Brain microvascular endothelial cell (primary cell): Measurements from ENCODE around the gene PAOX.
"Not testable (repeated sequence)": the region's sequence is repeated elsewhere in the genome, so short reads cannot be mapped to it uniquely, and the experiment has no call there.

Experiments used
- DNase-seq: peaks from one replicate; pipeline ENCODE4 v3.0.0-alpha.2; 2020
- H3K27ac ChIP-seq: fragments of 250-450 bp; sonication (Bioruptor Pico); 2 replicates; pipeline ENCODE4 v1.5.1; 2020; ENCODE audit warnings: mild to moderate bottlenecking, moderate library complexity
- H3K27me3 ChIP-seq: fragments of 250-450 bp; sonication (Bioruptor Pico); replicated peaks from 2 replicates; pipeline ENCODE4 v1.5.1; 2020; ENCODE audit warnings: mild to moderate bottlenecking
- H3K36me3 ChIP-seq: fragments of 250-450 bp; sonication (Bioruptor Pico); replicated peaks from 2 replicates; pipeline ENCODE4 v1.5.1; 2020; ENCODE audit warnings: mild to moderate bottlenecking
- H3K4me3 ChIP-seq: 2 replicates; pipeline ENCODE4 v1.5.1; 2011; ENCODE audit warnings: low read depth, mild to moderate bottlenecking, control low read depth, low read length, moderate library complexity
- in situ Hi-C: cut with HindIII; loops from 2 replicates; pipeline ENCODE4 v1.10.0; 2017; ENCODE audit warnings: low sequenced_read_pairs, low pct_ligation_motif_present
- TF ChIP-seq, protein P1 (sequence below): IDR thresholded peaks from 2 replicates; pipeline ENCODE4 v1.5.1; 2011; ENCODE audit warnings: low read depth, mild to moderate bottlenecking, moderate library complexity, low read length, control low read depth, inconsistent platforms; ENCODE audit errors: missing control alignments

PAOX gene

DNA sequence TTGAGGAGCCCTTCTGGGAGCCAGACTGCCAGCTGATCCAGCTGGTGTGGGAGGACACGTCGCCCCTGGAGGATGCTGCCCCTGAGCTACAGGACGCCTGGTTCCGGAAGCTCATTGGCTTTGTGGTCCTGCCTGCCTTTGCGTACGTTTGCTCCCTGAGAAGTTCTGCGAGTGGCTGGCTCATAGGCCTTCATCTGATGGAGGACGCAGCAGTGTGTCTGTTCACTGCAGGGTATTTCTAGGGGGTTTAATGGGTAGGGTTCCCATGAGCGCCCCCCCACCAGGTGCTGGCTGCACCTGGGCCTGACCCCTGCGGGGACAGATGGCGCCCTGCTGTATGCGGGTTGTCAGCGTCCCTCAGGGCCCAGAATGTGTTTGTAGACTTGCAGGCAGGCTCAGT lies 5.0 kb downstream of the PAOX start:
- no peak for DNase-seq
- H3K27ac ChIP-seq: no peak overlapping the region
- no peaks in the 10 kb centered on the region for H3K27me3 ChIP-seq
- H3K36me3 ChIP-seq: no peaks in the 10 kb centered on the region
- in situ Hi-C loops: no loop called here
- TF ChIP-seq, protein P1, sequence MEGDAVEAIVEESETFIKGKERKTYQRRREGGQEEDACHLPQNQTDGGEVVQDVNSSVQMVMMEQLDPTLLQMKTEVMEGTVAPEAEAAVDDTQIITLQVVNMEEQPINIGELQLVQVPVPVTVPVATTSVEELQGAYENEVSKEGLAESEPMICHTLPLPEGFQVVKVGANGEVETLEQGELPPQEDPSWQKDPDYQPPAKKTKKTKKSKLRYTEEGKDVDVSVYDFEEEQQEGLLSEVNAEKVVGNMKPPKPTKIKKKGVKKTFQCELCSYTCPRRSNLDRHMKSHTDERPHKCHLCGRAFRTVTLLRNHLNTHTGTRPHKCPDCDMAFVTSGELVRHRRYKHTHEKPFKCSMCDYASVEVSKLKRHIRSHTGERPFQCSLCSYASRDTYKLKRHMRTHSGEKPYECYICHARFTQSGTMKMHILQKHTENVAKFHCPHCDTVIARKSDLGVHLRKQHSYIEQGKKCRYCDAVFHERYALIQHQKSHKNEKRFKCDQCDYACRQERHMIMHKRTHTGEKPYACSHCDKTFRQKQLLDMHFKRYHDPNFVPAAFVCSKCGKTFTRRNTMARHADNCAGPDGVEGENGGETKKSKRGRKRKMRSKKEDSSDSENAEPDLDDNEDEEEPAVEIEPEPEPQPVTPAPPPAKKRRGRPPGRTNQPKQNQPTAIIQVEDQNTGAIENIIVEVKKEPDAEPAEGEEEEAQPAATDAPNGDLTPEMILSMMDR: no peak
- H3K4me3 ChIP-seq: no peak overlapping the region

DNA sequence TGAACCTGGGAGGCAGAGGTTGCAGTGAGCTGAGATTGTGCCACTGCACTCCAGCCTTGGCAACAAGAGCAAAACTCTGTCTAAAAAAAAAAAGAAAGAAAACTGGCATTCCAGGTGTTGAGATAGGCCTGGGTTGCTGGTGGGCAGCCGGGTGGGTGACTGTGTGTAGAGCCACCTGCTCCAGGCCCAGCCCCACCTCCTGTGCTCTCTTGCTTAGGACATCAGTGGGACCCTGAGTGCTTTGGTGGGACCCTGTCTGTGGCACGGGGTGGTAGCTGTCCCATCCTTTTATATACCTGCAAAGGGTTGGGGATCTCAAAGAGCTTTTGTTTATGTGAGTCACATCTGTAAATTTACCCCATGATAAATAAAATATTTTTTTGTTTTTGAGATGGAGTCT lies 6.2 kb downstream of the PAOX start:
- Histone ChIP-seq H3K27ac (no peak overlapping the region), H3K27me3 (no peaks in the 10 kb centered on the region), H3K4me3 (no peak overlapping the region), H3K36me3 (no peaks in the 10 kb centered on the region)
- TF ChIP-seq, protein P1: no peak
- in situ Hi-C loops: no loop called here
- DNase-seq: no peak

DNA sequence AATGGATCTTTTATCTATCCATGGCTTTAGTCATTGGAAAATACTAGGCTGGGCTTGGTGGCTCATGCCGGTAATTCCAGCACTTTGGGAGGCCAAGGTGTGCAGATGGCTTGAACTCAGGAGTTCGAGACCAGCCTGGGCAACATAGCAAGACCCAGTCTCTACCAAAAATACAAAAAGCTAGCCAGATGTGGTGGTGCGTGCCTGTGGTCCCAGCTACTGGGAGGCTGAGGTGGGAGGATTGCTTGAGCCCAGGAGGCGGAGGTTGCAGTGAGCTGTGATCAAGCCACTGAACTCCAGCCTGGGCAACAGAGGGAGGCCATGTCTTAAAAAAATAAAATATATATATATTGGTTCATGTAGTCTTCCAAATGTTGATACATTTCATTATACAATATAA lies 7.9 kb downstream of the PAOX start:
- H3K36me3 ChIP-seq, H3K27ac ChIP-seq, H3K27me3 ChIP-seq, in situ Hi-C loops, H3K4me3 ChIP-seq, DNase-seq: not testable (repeated sequence)

DNA sequence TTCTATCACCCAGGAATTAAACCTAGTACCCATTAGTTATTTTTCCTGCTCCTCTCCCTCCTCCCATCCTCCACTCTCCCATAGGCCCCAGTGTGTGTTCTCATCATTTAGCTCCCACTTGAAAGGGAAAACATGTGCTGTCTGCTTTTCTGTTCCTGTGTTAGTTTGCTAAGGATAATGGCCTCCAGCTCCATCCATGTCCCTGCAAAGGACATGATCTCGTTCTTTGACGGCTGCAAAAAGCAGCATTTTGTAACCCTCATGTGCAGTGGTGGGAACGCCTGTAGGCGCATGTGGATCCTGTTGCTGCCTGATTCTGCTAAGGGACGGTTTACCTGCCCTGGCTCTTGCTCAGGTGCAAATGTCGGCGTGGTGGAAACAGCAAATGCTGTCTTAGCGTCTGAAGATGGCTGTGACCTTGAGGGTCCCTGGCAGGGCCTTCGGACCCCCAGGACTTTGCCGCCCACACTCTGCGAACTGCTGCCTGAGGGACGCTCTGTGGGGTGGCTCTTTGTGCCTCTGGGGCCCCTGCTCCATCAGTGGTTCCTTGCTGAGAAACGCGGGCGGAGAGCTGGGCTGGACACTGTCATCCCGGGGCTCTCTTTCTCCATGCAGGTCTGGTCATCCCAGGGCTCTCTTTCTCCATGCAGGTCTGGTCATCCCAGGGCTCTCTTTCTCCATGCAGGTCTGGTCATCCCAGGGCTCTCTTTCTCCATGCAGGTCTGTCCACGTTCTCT lies 9.3 kb downstream of the PAOX start:
- in situ Hi-C loops: no loop called here
- H3K4me3 ChIP-seq: no peak overlapping the region
- H3K27me3 ChIP-seq: no peaks in the 10 kb centered on the region
- no peak overlapping the region for H3K27ac ChIP-seq
- TF ChIP-seq, protein P1: no peak
- no peak for DNase-seq
- no peaks in the 10 kb centered on the region for H3K36me3 ChIP-seq

DNA sequence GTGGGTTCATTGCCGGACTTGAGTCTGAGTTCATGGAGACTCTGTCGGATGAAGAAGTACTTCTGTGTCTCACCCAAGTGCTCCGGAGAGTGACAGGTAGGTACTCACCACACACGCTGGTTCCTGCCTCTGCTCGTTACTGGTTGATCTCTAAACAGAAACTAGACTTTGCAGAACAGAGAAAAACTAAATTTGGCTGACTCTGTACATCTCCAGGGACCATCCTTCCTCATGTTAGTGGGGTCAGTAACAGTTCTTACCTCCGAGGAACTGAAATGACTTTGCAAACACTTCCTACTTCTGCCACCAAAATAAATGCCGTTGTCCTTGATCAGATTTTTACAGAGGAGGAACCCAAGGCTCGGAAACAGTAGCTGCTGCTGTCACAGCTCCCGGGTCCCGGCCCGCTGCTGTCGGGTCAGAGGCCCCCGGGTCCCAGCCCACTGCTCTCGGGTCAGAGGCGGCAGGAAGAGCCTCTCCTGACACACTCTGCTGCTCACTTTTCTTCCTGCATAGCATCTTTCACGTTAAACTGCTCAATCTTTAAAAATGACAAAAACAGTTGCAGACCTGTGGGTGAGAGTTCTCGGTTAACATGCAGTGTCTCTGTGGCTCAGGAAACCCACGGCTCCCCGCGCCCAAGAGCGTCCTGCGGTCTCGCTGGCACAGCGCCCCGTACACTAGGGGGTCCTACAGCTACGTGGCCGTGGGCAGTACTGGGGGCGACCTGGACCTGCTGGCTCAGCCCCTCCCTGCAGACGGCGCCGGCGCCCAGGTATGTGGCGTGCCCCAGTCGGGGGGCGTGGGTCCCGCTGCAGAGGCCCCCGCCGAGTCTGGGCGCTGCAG lies 10.1 kb downstream of the PAOX start:
- Histone ChIP-seq H3K4me3 (no peak overlapping the region), H3K27ac (no peak overlapping the region), H3K27me3 (no peaks in the 10 kb centered on the region), H3K36me3 (no peaks in the 10 kb centered on the region)
- no peak for DNase-seq
- TF ChIP-seq, protein P1: no peak
- in situ Hi-C loops: no loop called here

DNA sequence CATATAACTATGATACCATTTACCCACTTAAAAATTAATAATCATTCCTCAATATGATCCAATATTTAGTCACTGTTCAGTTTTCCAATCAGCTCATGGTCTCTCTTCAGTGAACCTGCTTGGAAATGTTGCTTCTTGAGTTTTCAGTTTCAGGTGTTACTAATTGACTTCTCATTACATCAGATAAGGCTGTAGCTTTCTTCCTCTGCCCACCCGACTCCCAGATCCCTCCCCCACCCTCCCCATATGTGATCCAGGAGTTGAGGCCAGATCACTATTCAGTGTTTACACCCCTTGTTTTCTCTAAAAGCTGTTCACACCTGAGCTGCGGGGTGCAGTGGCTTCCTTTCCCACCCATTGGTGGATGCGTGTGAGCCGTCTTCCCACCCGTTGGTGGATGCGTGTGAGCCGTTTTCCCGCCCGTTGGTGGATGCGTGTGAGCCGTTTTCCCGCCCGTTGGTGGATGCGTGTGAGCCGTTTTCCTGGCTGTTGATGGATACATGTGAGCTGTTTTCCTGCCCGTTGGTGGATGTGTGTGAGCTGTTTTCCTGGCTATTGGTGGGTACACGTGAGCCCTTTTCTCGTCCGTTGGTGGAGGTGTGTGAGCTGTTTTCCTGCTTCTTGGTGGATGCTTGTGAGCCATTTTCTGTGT lies 11.7 kb downstream of the PAOX start:
- no peak overlapping the region for H3K4me3 ChIP-seq

More for the DNA sequence above, 11.7 kb downstream of the PAOX start:
- Histone ChIP-seq H3K36me3 (no peaks in the 10 kb centered on the region), H3K27me3 (no peaks in the 10 kb centered on the region), H3K27ac (no peak overlapping the region)
- no peak for DNase-seq
- TF ChIP-seq, protein P1: no peak
- in situ Hi-C loops: no loop called here
